HT-29 (cell line): ENCODE results near the gene PTPN5. TPM values are rescaled to one million over a fixed set of nuclear protein-coding genes. Genes with fewer than 3 reads are reported as not detected.
A peak's percentile ranks its signal among the peaks of the same experiment; 100 is the strongest.
"Not testable (repeated sequence)": the region's sequence is repeated elsewhere in the genome, so short reads cannot be mapped to it uniquely, and the experiment has no call there.

Source experiments
- DNase-seq: peaks from one replicate; pipeline ENCODE4 v3.0.0-alpha.2; 2015; ENCODE audit warnings: low spot score
- total RNA-seq: library from RNA; depleted of rRNA; stranded (reverse); fragments of >200 nt; shearing (Covaris generic); gene quantifications from 2 replicates; pipeline ENCODE4 v1.2.3, GENCODE V29; 2014

Gene PTPN5
- total RNA-seq, 1 experiment from 2014 or later = not detected

DNA sequence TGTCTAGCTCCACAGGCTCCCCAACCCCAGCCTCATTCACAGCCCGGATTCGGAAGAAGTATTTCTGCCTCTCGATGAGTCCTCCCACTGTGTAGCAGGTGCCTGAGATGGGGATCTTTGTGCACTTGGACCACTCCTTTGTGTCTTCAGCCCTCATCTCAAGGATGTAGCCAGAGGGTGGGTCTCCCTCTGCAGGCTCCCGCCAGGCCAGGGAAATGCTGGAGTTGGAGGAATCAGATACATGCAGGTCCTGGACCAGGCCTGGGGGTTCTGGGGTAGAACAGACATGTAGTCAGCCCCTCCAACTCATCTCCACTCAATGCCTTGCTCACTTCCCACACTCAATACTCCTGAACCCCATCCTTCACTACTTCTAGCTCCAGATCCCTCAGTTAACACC is 82.2 kb downstream of the PTPN5 start:
- DNase-seq = no peak

GRCh38 chr11:18707811-18708340 is 83.7 kb downstream of the PTPN5 start:
- DNase-seq = no peak

DNA sequence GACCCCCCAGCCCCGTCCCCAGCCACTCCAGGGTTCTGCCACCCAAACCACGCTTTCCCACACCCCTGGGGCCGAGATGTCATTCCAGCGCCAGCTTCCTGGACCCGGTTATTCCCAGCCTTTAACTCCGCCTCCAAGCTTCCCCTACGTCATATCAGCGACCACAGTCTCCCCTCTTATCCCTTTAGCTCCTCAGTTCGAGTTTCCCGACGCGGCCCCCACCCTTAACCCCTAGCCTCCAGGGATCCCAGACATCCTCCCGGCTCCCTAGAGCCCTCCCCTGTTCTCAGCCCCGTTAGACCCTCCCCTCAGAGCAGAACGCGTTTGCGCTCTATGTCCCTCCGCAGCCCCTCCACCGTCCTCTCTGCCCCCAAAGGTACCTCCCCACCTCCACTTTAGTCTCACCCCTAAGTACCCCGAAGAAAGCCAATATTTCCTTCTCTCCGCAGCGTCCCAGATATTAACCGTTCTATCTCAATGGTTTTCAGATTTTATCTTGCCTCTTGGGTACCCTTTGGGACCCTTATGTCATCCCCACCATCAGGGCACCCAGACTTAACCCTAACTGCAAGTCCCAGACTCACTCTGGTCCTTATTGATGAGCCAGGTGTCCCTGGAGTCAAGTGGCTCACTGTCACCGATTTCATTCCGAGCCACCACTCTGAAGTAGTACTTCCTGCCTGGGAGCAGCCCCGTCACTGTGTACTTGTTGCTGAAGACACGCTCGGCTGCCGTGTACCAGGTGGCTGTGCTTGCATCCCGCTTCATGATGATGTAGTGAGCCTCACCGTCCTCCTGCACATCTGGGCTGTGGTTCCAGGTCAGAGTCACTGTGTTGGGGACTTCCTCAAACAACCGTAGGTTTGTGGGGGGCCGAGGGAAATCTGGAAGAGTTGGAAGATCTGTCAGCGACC is 85.0 kb downstream of the PTPN5 start:
- peak; percentile 22 for DNase-seq

- DNase-seq = no peak
Observed at GRCh38 chr11:18705651-18706281, 85.8 kb downstream of the PTPN5 start.

DNA sequence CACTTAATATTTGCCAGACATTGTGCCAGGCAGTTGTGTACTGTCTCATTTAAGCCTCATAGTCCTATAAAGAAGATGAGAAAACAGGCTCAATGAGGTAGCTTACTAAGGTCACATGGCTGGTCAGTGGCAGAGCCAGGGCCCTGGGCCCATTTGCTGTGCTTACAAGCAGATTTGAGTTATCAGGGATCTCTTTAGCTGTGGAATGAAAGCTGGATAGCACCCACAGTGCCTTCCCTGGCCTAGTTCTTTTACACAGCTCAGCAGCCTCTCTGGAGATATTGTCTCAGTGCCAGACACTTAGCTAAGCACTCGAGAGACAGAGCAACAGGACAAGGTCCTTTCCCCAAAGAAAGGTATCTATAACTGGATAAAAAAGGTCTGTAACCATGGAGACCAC is 86.9 kb downstream of the PTPN5 start:
- no peak for DNase-seq

DNA sequence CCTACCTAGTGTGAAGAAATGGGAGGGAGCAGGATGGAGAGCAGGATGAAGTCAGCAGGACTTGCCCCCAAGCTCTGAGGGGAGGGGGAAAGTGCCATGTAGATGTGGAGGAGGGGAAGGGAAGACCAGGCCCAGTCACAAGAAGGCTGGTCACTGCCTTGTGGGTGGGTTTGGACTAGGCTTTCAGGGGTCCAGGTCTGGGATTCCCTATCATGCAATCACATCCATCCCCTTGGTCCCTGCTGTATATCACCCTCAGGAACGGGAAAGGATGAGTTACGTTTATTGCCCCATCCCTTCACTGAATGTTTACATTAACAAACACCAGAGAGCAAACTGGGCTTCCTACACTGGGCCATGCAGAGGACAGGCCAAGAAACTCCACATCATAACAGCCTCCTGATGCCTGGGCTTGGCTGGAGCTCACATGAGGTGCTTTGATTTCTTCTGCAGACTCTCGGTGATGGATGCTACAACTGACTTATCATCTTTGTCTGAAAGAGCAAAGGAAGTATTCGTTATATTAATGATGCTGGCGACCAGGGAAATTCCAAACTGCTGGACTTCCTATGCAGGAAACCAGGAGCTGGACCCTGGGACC is 87.5 kb downstream of the PTPN5 start:
- no peak for DNase-seq

DNA sequence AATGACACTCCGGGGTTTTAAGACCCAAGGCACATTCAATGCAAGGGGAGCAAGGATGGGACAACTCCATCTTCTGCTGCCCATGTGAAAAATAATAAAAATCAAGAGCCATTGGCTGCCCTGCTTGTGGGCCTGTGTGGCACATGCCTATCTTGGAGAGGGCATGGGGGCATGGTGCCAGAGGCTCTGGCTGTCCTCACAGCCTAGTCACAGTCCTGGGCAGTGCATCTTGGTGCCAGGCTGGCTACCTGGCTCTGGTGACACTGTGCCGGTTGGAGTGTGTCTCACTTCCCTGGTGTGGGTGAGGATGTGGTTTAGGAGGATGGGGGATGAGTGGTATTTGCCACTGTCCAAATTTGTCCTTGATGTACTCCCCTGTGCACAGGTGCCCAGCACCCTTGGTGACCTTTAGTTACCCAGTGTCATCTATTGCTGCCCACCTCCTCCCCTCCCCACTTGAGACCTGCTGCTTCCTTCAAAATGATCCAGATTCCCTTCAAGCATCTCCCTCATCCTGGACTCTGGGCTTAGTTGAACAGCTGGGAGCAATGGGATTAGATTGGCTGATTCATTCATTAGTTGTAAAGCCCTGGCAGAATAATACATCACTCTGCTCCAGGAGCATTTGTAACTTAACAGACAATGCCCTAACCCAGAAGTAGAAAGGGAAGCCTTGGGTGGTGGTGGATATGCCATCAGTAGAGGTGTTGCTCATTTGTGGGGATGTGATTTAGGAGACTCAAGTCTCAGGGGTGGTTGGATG is 88.4 kb downstream of the PTPN5 start:
- no peak for DNase-seq

DNA sequence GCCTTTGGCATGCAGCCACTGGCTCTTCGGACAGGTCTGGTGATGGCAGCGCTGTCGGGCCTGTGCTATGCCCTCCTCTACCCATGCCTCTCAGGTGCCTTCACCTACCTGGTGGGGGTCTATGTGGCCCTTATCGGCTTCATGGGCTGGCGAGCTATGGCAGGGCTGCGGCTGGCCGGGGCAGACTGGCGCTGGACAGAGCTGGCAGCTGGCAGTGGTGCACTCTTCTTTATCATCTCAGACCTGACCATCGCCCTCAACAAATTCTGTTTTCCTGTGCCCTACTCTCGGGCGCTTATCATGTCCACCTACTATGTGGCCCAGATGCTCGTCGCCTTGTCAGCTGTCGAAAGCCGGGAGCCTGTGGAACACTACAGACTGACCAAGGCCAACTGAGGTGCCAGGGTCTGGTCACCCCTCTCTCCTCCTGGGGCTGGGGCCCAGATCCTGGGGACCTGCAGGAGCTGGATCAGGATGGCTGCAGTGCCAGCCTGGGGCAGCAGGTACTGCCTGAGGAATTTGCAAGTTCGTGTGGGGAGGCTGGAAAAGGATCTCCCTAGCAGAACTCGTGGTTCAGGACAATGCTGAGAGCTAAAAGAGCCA is 89.9 kb downstream of the PTPN5 start:
- DNase-seq = no peak

GRCh38 chr11:18700872-18701271 is 90.7 kb downstream of the PTPN5 start:
- no peak for DNase-seq

GRCh38 chr11:18700375-18700774 is 91.2 kb downstream of the PTPN5 start:
- no peak for DNase-seq

DNA sequence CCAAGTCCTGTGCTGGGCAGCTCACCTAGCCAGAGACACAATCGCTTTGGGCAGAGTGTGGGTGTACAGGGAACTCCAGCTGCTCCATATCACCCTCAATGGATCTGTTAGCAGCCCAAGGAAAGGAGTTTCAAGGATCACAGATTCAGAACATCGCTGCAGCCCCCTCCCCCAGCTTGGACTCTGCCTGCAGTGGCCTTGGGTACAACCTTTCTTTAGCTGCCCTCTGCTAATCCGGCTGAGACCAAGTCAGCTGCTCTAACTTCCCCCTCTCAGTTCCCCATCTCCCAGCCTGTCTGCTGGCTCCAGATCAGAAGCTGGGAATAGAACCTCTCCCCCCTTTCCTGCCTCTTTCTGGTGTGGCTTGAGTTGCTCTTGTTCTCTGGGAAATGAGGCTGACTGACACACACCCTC is 91.7 kb downstream of the PTPN5 start:
- DNase-seq = no peak

DNA sequence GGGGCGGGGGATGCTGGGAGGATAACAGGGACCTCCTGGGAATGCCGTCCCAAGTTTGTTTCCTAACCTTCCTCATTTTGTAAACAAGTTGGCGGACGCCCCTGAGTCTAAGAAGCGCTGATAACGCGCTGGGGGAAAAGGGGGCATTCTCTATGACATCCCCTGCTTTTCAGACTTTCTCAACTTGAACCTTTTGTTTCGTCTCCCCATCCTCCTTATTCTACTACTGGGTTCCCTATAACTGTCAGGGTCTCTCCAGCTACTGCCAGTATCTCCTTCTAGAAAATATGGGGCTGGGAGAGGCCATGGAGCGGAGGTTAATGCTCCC is 92.4 kb downstream of the PTPN5 start:
- DNase-seq = no peak

DNA sequence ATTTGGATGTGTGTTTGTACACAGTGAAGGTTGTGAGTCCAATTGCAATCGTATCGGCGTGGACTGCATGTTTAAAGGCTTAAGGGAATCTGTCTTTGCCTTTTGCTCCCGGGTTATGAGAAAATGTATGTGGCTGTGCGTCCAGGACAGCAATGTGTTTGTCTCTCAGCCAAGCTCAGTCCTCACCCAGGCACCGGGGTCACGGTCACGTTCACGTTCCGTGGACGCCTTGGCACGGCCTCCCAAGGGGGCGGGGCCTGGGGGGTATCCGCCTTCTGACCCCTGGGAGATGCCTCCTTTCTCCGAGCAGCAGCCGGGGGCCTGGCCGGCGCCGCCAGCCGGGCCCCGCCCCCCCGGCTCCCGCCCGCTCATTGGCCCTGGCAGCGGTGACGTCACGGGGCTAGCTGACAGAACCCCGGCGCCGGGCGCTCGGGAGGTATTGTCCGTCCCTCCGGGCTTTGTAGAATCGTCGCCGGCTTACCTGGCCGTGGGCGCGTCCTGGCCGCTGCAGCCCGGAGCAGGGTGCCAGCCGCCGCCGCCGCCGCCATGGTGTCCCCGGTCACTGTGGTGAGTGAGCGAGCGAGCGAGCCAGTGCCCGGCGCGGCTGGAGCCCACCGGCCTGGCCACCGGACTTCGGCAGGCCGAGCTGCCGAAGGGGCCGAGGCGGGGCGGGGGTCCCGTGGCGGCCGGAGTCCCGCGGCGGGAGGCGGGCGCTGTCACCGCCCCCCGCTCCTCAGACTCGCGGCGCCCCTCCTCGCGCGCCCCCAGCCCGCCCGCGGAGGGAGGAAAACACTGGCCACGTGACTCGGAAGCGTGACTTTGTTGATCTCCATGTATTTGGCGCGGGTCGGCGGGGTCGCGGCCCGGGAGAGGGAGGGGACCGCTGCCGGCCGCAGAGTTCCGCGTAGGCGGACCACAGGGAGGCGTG is 93.0 kb downstream of the PTPN5 start, which contains the start of gene TMEM86A:
TSS of gene TMEM86A (plus strand) at position 439 of the 928 bp plus-strand sequence. CDS start at position 547, 108 bp downstream.
- DNase-seq = peak; percentile 93

DNA sequence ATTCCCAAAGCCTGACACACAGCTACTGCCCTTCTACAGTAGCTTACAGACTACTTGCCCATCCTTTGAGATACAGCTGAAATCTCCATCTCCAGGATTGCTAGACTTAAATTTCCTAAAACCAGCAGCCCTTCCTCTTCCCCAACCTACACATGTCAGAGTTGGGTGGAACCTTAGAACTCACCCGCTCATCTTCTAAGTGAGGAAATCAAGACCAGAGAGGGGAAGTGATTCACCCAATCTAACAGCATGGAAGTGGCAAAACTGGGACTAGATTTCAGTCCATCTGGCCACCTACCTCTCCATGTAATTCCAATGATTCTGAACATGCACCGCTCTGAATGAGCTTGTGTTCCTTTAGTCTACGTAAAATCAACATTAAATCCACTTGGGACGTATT is 94.0 kb downstream of the PTPN5 start:
- no peak for DNase-seq

GRCh38 chr11:18696638-18697225 is 94.9 kb downstream of the PTPN5 start:
- no peak for DNase-seq

DNA sequence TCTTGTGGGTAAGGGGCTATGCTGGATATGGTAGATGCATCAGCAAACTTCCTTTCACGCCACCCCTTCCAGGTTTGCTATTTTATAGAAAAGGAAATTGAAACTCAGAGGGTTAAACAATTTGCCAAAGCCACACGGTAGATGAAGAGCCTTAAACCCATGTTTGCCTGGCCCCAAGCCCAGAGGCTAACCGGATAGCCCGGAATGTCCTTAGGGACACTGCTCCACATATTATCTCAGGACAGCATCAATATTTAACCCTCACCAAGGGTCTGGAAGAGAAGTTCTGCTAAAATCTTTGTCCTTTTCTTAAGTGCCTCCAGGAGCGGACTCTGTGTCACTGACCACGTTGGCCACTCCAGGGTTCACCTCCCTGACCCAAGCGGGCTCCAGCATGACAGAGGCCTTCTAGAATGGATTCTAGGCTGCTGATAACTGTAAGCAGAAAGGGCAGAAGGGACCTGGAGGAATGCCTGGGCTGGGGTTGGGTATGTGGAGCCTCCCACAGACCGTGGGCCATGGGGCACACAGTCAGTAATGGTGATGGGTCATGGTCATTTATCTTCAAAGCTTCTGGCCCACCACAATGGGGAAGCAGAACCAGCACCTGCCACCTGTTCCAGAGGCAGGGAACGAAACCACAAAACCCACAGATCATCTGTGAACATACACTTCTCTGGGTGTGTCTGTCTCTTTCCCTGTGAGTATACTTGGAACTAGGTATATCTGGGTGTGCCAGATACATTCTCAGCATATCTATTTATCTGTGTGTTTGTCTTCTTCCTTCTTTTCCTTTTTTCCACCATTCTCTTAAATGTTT is 98.4 kb downstream of the PTPN5 start:
- no peak for DNase-seq

- DNase-seq = not testable (repeated sequence)
Observed at GRCh38 chr11:18691467-18692140, 100.0 kb downstream of the PTPN5 start.

GRCh38 chr11:18684267-18684666 is 107.3 kb downstream of the PTPN5 start:
- DNase-seq = no peak
